SK-N-SH treated with all-trans-retinoic acid at 6 μM for 48 hours (cell line): ENCODE data around the gene MAP3K12.

ENCODE experiments used
- PATZ1 ChIP-seq: fragments of 250-450 bp; sonication (Bioruptor Pico); IDR thresholded peaks from 2 replicates; pipeline ENCODE4 v1.8.0; 2020; ENCODE audit warnings: mild to moderate bottlenecking, moderate library complexity, borderline replicate concordance
- ZC3H10 ChIP-seq: fragments of 250-450 bp; sonication (Bioruptor Pico); IDR thresholded peaks from 2 replicates; pipeline ENCODE4 v1.5.1; 2021; ENCODE audit warnings: mild to moderate bottlenecking, moderate library complexity
- ZNF8 ChIP-seq: fragments of 450-650 bp; formaldehyde crosslinking; IDR thresholded peaks from 2 replicates; pipeline ENCODE4 v1.5.0; 2020; ENCODE audit warnings: mild to moderate bottlenecking, moderate library complexity

- no peak for TF ChIP-seq PATZ1 (CRISPR knock-in tag)
- no peak for TF ChIP-seq ZNF8 (CRISPR knock-in tag)
- no peak for TF ChIP-seq ZC3H10 (CRISPR knock-in tag)
These were observed 9.9 kb downstream of the MAP3K12 start for GRCh38 chr12:53489242-53489864.
